Measurements from ENCODE around the gene DENND1A. TPM values are rescaled to one million over a fixed set of nuclear protein-coding genes. Genes with fewer than 3 reads are reported as not detected.

Gene DENND1A
- total and polyA plus RNA-seq, 2 experiments from 2014 or later: 13.1 to 28.7 TPM

- H4K20me1 ChIP-seq (replicated peaks; ENCODE audit: insufficient read depth): no peaks in the 10 kb centered on the region
- H2AFZ ChIP-seq: no peak overlapping the region
- H3K4me3 ChIP-seq: no peak overlapping the region
- no peaks in the 10 kb centered on the region for H3K9me2 ChIP-seq (ENCODE audit: insufficient read depth)
- H3K27me3 ChIP-seq (ENCODE audit: insufficient read depth): no peaks in the 10 kb centered on the region
- no peak overlapping the region for H3K27ac Mint-ChIP-seq
- H3K36me3 Mint-ChIP-seq (ENCODE audit: low read depth): no peaks in the 10 kb centered on the region; the same call in 2 of the 3 replicates
- peaks cover 24% of the 10 kb centered on the region for H3K27me3 Mint-ChIP-seq (ENCODE audit: insufficient read depth, low read depth, poor library complexity)
- H3K36me3 ChIP-seq (ENCODE audit: insufficient read depth): no peaks in the 10 kb centered on the region
- H3K27ac ChIP-seq (ENCODE audit: low read depth): no peak overlapping the region
- H3K4me2 ChIP-seq: no peak overlapping the region
- no peaks in the 10 kb centered on the region for H3K79me2 ChIP-seq (replicated peaks; ENCODE audit: insufficient read depth)
- H3K4me3 Mint-ChIP-seq: no peak overlapping the region
- peaks cover 3% of the 10 kb centered on the region; the same call in 1 of the 2 replicates for H3F3A ChIP-seq (replicated peaks; ENCODE audit: low read depth)
- peaks cover 6% of the 10 kb centered on the region; the same call in 2 of the 3 replicates for H3K4me1 Mint-ChIP-seq
- H3K4me1 ChIP-seq (ENCODE audit: insufficient read depth): no peaks in the 10 kb centered on the region
- no peak for TF ChIP-seq ZNF114 (CRISPR knock-in tag; IDR thresholded peaks at IDR 0.05)
- TF ChIP-seq CTCF (conservative IDR thresholded peaks at IDR 0.05; ENCODE audit: low read depth in 2 of 2): no peak
- no peak for TF ChIP-seq ETS1 (IDR thresholded peaks at IDR 0.05)
- no peaks in the 10 kb centered on the region for H3K9me3 Mint-ChIP-seq
- ATAC-seq (no peak), DNase-seq (ENCODE audit: low spot score) (no peak)
These were observed 548.8 kb downstream of the DENND1A start for GRCh38 chr9:123380852-123381705.

- Histone ChIP-seq H3K4me1 (ENCODE audit: insufficient read depth) (peaks cover 3% of the 10 kb centered on the region; the same call in 1 of the 2 replicates), H3K4me2 (no peak overlapping the region), H3K9me2 (ENCODE audit: insufficient read depth) (no peaks in the 10 kb centered on the region), H3K27ac (ENCODE audit: low read depth) (no peak overlapping the region), H3K27me3 (ENCODE audit: insufficient read depth) (peaks cover 6% of the 10 kb centered on the region), H4K20me1 (replicated peaks; ENCODE audit: insufficient read depth) (no peaks in the 10 kb centered on the region), H3K4me3 (no peak overlapping the region), H2AFZ (no peak overlapping the region), H3K79me2 (replicated peaks; ENCODE audit: insufficient read depth) (no peaks in the 10 kb centered on the region), H3F3A (replicated peaks; ENCODE audit: low read depth) (no peaks in the 10 kb centered on the region), H3K36me3 (ENCODE audit: insufficient read depth) (no peaks in the 10 kb centered on the region)
- peaks cover 30% of the 10 kb centered on the region for H3K27me3 Mint-ChIP-seq (ENCODE audit: insufficient read depth, low read depth, poor library complexity)
- peaks cover 12% of the 10 kb centered on the region for H3K4me1 Mint-ChIP-seq
- H3K36me3 Mint-ChIP-seq (ENCODE audit: low read depth): no peaks in the 10 kb centered on the region; the same call in 2 of the 3 replicates
- no peak for DNase-seq (ENCODE audit: low spot score)
- H3K4me3 Mint-ChIP-seq: no peak overlapping the region
- H3K27ac Mint-ChIP-seq: no peak overlapping the region
- ATAC-seq: no peak
- no peaks in the 10 kb centered on the region for H3K9me3 Mint-ChIP-seq
- TF ChIP-seq STAT1 (IDR thresholded peaks at IDR 0.05; ENCODE audit: unreplicated experiment): no peak
- no peak for TF ChIP-seq CREB1 (CRISPR knock-in tag; IDR thresholded peaks at IDR 0.05; ENCODE audit: low read depth)
- TF ChIP-seq ZNF462 (CRISPR knock-in tag; IDR thresholded peaks at IDR 0.05): no peak
- no peak for TF ChIP-seq CTCF (conservative IDR thresholded peaks at IDR 0.05; ENCODE audit: low read depth in 2 of 2)
These were observed 550.8 kb downstream of the DENND1A start for GRCh38 chr9:123378956-123379660.
